Ascending aorta (tissue), 2 donors: Measurements from ENCODE around the gene DMAP1. TPM values are rescaled to one million over a fixed set of nuclear protein-coding genes. Genes with fewer than 3 reads are reported as not detected.

Experiments used
- DNase-seq, 2 donors: peaks; one replicate each; pipeline ENCODE4 v3.0.0-alpha.2; 2019; ENCODE audit warnings: low spot score in 2 of 2
- H3K27ac ChIP-seq, 2 donors: fragments of 200-600 bp; sonication (generic); one replicate each; pipeline ENCODE4 v1.5.1; 2016 to 2017; ENCODE audit warnings: mild to moderate bottlenecking in 1 of 2
- H3K27me3 ChIP-seq: fragments of 200-600 bp; sonication (generic); one replicate; pipeline ENCODE4 v1.5.1; 2017
- H3K36me3 ChIP-seq, 2 donors: fragments of 200-600 bp; sonication (generic); one replicate each; pipeline ENCODE4 v1.5.1; 2016
- H3K4me1 ChIP-seq, 2 donors: fragments of 200-600 bp; sonication (generic); one replicate each; pipeline ENCODE4 v1.5.1; 2016 to 2017; ENCODE audit warnings: mild to moderate bottlenecking in 1 of 2
- H3K4me3 ChIP-seq, 2 donors: fragments of 200-600 bp; sonication (generic); one replicate each; pipeline ENCODE4 v1.5.1; 2016 to 2017; ENCODE audit warnings: mild to moderate bottlenecking in 1 of 2
- H3K9me3 ChIP-seq, 2 donors: fragments of 200-600 bp; sonication (generic); one replicate each; pipeline ENCODE4 v1.5.1; 2016
- CTCF ChIP-seq, 3 experiments: fragments of 200-600 bp in 2 of 3; fragments of 450-650 bp in 1 of 3; sonication (generic) in 2 of 3; IDR thresholded peaks; one replicate each; pipeline ENCODE4 v1.5.1; 2016 to 2019; ENCODE audit warnings: antibody characterized with exemption in 3 of 3, mild to moderate bottlenecking in 1 of 3, moderate library complexity in 1 of 3
- intact Hi-C: fragments of 100-400 bp; cut with DNase I; formaldehyde crosslinking; loops from one replicate; pipeline ENCODE4 v1.15.1; 2023
- total RNA-seq: library from RNA; depleted of rRNA; stranded (reverse); fragments of >200 nt; gene quantifications from one replicate; pipeline ENCODE4 v1.1.0, GENCODE V29; 2016

The DMAP1 gene
- total RNA-seq, 1 donor from 2014 or later, result 42.7 TPM

GRCh38 chr1:44260792-44261170 lies 47.5 kb downstream of the DMAP1 start:
- no peak overlapping the region for H3K27ac ChIP-seq
- H3K36me3 ChIP-seq, result peaks cover 3 to 13% of the 10 kb centered on the region in 2 donors
- intact Hi-C loops, result no loop called here
- TF ChIP-seq CTCF (IDR thresholded peaks at IDR 0.05), result no peak
- no peaks in the 10 kb centered on the region for H3K27me3 ChIP-seq
- H3K9me3 ChIP-seq, result no peaks in the 10 kb centered on the region
- H3K4me3 ChIP-seq, result no peak overlapping the region
- no peaks in the 10 kb centered on the region for H3K4me1 ChIP-seq
- DNase-seq, result no peak

DNA sequence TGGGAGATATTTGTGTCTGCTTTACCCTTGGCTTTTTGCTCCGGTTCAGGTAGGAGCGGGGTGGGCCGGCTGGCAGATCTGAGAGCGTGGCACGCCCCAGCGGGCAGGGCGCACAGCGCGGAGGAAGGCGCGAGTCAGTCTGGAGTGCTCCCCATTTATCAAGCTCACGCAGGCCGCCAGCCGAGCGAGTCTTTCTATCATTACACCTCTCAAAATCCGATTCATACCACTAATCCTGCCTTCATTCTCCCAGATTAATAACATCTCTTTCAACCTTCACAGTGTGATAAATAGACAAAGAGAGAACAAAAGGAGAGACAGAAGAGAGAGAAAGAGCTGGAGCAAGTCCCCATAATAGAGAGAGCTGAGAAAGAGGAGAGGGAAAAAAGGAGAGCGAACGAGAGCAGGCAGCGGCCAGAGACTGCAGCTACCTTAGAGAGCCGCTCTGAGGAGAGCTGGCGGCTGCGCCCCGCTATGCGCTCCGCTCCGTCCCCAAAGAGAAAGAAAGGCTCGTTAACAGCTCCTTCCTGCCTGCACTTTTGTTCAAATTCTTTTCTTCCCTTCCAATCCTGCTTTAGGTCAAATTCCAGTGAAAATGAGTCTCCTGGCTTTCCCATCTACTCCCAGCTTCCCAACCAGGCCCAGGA lies 48.0 kb downstream of the DMAP1 start:
- no peak overlapping the region for H3K27ac ChIP-seq
- H3K9me3 ChIP-seq, result no peaks in the 10 kb centered on the region
- peaks cover 3 to 11% of the 10 kb centered on the region in 2 donors for H3K36me3 ChIP-seq
- intact Hi-C loops, result no loop called here
- H3K4me1 ChIP-seq, result no peaks in the 10 kb centered on the region
- TF ChIP-seq CTCF (IDR thresholded peaks at IDR 0.05), result no peak
- H3K4me3 ChIP-seq, result no peak overlapping the region
- DNase-seq, result no peak
- no peaks in the 10 kb centered on the region for H3K27me3 ChIP-seq

- DNase-seq, result no peak
- H3K36me3 ChIP-seq, result peaks cover 0 to 6% of the 10 kb centered on the region in 2 donors
- no peaks in the 10 kb centered on the region for H3K9me3 ChIP-seq
- no peaks in the 10 kb centered on the region for H3K27me3 ChIP-seq
- no peak overlapping the region for H3K4me3 ChIP-seq
- H3K4me1 ChIP-seq, result no peaks in the 10 kb centered on the region
- H3K27ac ChIP-seq, result no peak overlapping the region
- no peak for TF ChIP-seq CTCF (IDR thresholded peaks at IDR 0.05)
- intact Hi-C loops, result no loop called here
Observed at GRCh38 chr1:44261962-44262361, 48.7 kb downstream of the DMAP1 start.

DNA sequence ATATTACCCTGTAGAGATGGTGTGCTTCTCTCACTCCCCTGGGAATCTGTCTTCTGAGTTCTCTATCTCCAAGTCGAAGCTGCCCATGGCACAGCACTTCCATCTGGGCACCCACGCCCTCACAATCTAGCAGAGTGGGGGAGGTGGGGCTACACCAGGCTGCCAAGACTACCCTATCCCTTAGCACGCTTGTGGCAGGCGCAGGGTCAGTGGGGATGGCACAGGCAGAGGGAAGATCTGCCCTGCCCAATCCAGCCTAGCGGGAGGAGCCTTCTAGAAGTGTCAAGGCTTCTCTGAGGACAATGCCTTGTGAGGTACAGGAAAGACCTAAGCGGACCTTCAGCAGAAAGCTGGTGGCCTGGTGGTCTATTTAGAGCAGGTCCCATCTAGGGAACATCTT lies 49.1 kb downstream of the DMAP1 start:
- Histone ChIP-seq H3K9me3 (no peaks in the 10 kb centered on the region), H3K4me1 (no peaks in the 10 kb centered on the region), H3K36me3 (peaks cover 0 to 3% of the 10 kb centered on the region in 2 donors), H3K27me3 (no peaks in the 10 kb centered on the region), H3K4me3 (no peak overlapping the region), H3K27ac (no peak overlapping the region)
- TF ChIP-seq CTCF (IDR thresholded peaks at IDR 0.05), result no peak
- DNase-seq, result no peak
- intact Hi-C loops, result no loop called here

DNA sequence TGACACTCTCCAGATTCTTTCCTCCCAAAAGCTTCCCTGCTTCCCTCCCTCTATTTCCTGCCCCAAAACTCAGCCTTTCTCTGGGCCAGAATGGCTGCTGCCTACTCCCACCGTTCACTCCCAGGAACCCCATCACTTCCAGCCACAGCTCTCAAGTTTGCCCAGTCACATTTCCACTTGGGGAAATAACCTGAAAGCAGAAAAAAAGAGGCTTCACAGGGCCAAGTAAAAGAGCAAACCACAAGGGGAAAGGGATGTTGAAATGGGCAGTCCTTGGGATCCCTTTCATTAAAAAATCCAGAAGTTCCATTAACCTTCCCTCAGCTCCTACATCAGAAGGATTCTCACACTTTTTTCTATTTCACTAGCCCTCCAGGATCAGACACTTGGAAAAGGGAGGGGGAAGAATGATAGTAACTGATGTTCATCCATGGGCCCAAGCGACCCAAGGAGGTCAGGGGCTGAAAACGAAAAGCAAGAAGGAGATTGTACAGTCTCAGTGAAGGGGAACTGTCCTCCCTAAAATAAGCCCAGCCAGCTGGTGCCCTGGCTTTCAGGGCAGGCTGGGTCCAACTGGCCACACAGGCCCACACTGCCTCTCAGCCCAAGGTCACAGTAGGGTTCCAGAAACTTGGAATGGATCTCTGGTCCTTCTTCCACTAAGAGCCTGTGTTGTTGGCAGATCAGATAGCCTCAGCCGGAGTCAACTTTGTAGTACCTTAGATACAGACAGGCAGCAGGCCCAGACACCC lies 49.7 kb downstream of the DMAP1 start:
- TF ChIP-seq CTCF (IDR thresholded peaks at IDR 0.05), result no peak
- no peaks in the 10 kb centered on the region for H3K9me3 ChIP-seq
- no peak overlapping the region for H3K4me3 ChIP-seq
- H3K36me3 ChIP-seq, result peaks cover 0 to 2% of the 10 kb centered on the region in 2 donors
- intact Hi-C loops, result no loop called here
- no peak for DNase-seq
- no peak overlapping the region for H3K27ac ChIP-seq
- no peaks in the 10 kb centered on the region for H3K27me3 ChIP-seq
- H3K4me1 ChIP-seq, result no peaks in the 10 kb centered on the region
